SU-DHL-6 (cell line): ENCODE data around the gene PLPP3.

ENCODE experiments used
- H2AFZ ChIP-seq: fragments of 200-600 bp; sonication (generic); 2 replicates; pipeline ENCODE4 v1.6.1; 2014; ENCODE audit warnings: low read depth, mild to moderate bottlenecking, moderate library complexity, mixed read lengths, antibody characterized with exemption, low read length; ENCODE audit not compliant: severe bottlenecking
- H3F3A ChIP-seq: fragments of 200-600 bp; shearing (Covaris generic); 2 replicates; pipeline ENCODE4 v1.6.0; 2016; ENCODE audit warnings: antibody characterized with exemption, mild to moderate bottlenecking; ENCODE audit not compliant: insufficient read depth
- H3K27ac ChIP-seq: fragments of 200-600 bp; sonication (generic); 2 replicates; pipeline ENCODE4 v1.5.1; 2016; ENCODE audit warnings: low read depth, mild to moderate bottlenecking, low read length, moderate library complexity, mixed read lengths
- H3K27me3 ChIP-seq: fragments of 200-600 bp; sonication (generic), shearing (Covaris generic); 2 replicates; pipeline ENCODE4 v1.6.0; 2014; ENCODE audit warnings: mild to moderate bottlenecking, low read length
- H3K36me3 ChIP-seq: fragments of 200-600 bp; sonication (generic); 2 replicates; pipeline ENCODE4 v1.6.1; 2014; ENCODE audit warnings: mild to moderate bottlenecking, low read length, mixed read lengths
- H3K4me2 ChIP-seq: fragments of 300-600, 200-600 bp; shearing (Covaris generic), sonication (generic); 2 replicates; pipeline ENCODE4 v1.6.0; 2014; ENCODE audit warnings: low read length, low read depth, mild to moderate bottlenecking; ENCODE audit not compliant: poor library complexity, severe bottlenecking
- H3K4me3 ChIP-seq: fragments of 200-600 bp; sonication (generic); 2 replicates; pipeline ENCODE4 v1.5.1; 2014; ENCODE audit warnings: antibody characterized with exemption, low read length, mild to moderate bottlenecking, mixed read lengths; ENCODE audit not compliant: insufficient read depth, poor library complexity, severe bottlenecking
- H3K79me2 ChIP-seq: fragments of 200-600 bp; sonication (generic); 2 replicates; pipeline ENCODE4 v1.6.1; 2014; ENCODE audit warnings: mild to moderate bottlenecking, low read length, moderate library complexity; ENCODE audit not compliant: insufficient read depth
- H3K9ac ChIP-seq: fragments of 200-600 bp; sonication (generic); 2 replicates; pipeline ENCODE4 v1.7.0; 2014; ENCODE audit warnings: mild to moderate bottlenecking, low read length
- H3K9me2 ChIP-seq: fragments of 200-600 bp; sonication (generic); replicated peaks from 2 replicates; pipeline ENCODE4 v1.6.1; 2014; ENCODE audit warnings: low read length; ENCODE audit not compliant: insufficient read depth
- H3K9me3 ChIP-seq: fragments of 200-600 bp; sonication (generic); 2 replicates; pipeline ENCODE4 v1.6.1; 2014; ENCODE audit warnings: low read length, mixed read lengths; ENCODE audit not compliant: insufficient read depth
- H4K20me1 ChIP-seq: fragments of 200-600 bp; sonication (generic); 2 replicates; pipeline ENCODE4 v1.6.1; 2014; ENCODE audit warnings: low read depth, mild to moderate bottlenecking, antibody characterized with exemption, low read length, moderate library complexity, mixed read lengths
- EZH2phosphoT487 ChIP-seq: fragments of 200-600 bp; sonication (generic), shearing (Covaris generic); conservative IDR thresholded peaks from 2 replicates; pipeline ENCODE4 v1.6.1; 2018; ENCODE audit warnings: mild to moderate bottlenecking, antibody characterized with exemption, low read length, moderate library complexity, mixed read lengths
- TF ChIP-seq, protein P1 (sequence below): fragments of 200-600 bp; sonication (generic); IDR thresholded peaks from one replicate; pipeline ENCODE4 v1.5.1; 2017; ENCODE audit warnings: antibody characterized with exemption, mild to moderate bottlenecking, low read length, moderate library complexity; ENCODE audit not compliant: insufficient read depth, poor library complexity, severe bottlenecking

Gene PLPP3

DNA sequence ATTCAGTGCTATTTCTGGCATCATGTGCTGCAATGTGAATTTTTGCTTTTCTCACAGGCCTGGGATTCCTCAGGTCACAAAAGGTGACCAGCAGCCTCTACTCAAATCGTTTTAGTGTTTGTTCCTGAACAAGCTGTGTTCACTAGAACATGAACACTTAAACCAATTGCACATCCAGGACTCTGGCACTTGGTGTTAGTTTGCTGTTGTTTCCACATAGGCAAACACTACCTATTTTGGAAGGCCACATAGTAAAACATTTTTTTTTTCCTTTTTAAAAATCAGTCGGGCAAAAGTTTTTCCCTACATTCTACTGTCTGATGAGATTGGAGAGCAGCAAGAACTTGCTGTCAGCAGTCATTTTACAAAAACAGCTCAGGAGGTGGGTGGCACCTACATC is 83.2 kb downstream of the PLPP3 start:
- H3K4me2 ChIP-seq, result no peak overlapping the region
- no peak overlapping the region for H3K9ac ChIP-seq
- no peak overlapping the region for H3K27ac ChIP-seq
- TF ChIP-seq, protein P1, sequence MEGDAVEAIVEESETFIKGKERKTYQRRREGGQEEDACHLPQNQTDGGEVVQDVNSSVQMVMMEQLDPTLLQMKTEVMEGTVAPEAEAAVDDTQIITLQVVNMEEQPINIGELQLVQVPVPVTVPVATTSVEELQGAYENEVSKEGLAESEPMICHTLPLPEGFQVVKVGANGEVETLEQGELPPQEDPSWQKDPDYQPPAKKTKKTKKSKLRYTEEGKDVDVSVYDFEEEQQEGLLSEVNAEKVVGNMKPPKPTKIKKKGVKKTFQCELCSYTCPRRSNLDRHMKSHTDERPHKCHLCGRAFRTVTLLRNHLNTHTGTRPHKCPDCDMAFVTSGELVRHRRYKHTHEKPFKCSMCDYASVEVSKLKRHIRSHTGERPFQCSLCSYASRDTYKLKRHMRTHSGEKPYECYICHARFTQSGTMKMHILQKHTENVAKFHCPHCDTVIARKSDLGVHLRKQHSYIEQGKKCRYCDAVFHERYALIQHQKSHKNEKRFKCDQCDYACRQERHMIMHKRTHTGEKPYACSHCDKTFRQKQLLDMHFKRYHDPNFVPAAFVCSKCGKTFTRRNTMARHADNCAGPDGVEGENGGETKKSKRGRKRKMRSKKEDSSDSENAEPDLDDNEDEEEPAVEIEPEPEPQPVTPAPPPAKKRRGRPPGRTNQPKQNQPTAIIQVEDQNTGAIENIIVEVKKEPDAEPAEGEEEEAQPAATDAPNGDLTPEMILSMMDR, result no peak
- TF ChIP-seq EZH2phosphoT487, result no peak
- H3K9me2 ChIP-seq, result no peaks in the 10 kb centered on the region
- no peak overlapping the region for H3K4me3 ChIP-seq
- no peak overlapping the region for H2AFZ ChIP-seq
- no peaks in the 10 kb centered on the region for H3K27me3 ChIP-seq
- no peaks in the 10 kb centered on the region for H3K36me3 ChIP-seq
- H4K20me1 ChIP-seq, result no peaks in the 10 kb centered on the region
- no peaks in the 10 kb centered on the region for H3K9me3 ChIP-seq
- H3F3A ChIP-seq, result no peaks in the 10 kb centered on the region
- H3K79me2 ChIP-seq, result no peaks in the 10 kb centered on the region

DNA sequence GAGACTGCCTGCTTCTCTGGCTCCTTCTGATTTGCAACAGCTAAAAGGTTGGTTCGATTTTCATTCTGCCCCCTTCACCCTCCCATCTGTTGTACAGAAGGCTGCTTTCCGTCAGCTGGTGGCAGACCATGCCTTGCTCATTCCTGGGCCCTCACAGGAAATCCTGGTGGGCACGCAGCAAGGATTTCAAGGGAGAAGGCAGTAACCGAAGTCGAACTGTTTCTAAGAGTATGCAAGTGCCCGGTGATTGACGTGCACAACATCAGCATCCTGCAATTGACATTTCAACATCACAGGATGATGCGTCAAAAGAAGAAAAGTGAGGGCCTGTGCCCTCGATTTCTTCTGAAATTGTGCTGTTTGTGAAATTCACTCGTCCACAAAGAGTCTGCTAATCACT is 83.8 kb downstream of the PLPP3 start:
- Histone ChIP-seq H3K4me3 (no peak overlapping the region), H3K27me3 (no peaks in the 10 kb centered on the region), H3K79me2 (no peaks in the 10 kb centered on the region), H3K9me3 (no peaks in the 10 kb centered on the region), H3K4me2 (no peak overlapping the region), H4K20me1 (no peaks in the 10 kb centered on the region), H3K9ac (no peak overlapping the region), H2AFZ (no peak overlapping the region), H3K27ac (no peak overlapping the region), H3K9me2 (no peaks in the 10 kb centered on the region), H3F3A (no peaks in the 10 kb centered on the region), H3K36me3 (no peaks in the 10 kb centered on the region)
- TF ChIP-seq, protein P1, result no peak
- TF ChIP-seq EZH2phosphoT487, result no peak

DNA sequence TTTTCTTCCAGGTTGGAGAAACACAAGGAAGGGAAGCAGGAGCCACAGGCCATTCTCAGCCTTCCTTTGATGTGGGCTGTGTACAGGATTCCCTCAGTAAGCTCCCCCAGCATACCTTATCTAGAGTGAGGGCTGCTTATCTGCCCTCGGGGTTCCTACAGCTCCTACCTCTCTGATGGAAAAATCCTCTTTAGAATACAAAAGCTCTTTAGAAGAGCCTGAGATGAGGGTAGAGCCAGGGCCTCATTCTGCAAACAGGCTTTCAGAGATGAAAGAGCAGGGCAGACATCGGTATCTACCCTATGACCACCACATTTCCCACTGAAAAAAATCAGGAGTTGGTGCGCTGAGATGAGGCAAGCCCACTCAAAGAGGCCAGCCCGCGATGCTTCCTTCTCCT is 85.1 kb downstream of the PLPP3 start:
- Histone ChIP-seq H3K4me3 (no peak overlapping the region), H3F3A (no peaks in the 10 kb centered on the region), H3K79me2 (no peaks in the 10 kb centered on the region), H3K9me3 (no peaks in the 10 kb centered on the region), H2AFZ (no peak overlapping the region), H3K9ac (no peak overlapping the region), H3K9me2 (no peaks in the 10 kb centered on the region), H3K27me3 (no peaks in the 10 kb centered on the region), H3K36me3 (no peaks in the 10 kb centered on the region), H3K27ac (no peak overlapping the region), H3K4me2 (no peak overlapping the region), H4K20me1 (no peaks in the 10 kb centered on the region)
- TF ChIP-seq, protein P1, result no peak
- TF ChIP-seq EZH2phosphoT487, result no peak

DNA sequence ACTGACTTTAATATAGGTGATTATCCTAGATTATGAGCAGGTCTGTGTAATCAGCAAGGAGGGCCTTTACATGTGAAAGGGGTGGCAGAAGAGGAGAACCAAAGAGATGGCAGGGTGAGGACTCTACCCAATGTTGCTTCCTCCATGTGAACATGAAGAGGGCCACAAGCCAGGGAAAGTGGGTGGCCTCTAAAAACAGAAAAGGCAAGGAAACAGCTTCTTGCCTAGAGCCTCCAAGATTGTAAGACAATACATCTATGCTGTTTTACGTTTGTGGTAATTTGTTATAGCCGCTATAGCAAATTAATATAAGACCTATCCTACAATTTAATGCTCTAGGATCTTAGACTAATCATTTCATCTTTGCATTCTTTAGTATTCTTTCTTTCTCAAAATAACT is 85.5 kb downstream of the PLPP3 start:
- H3K9me2 ChIP-seq, result no peaks in the 10 kb centered on the region
- H3K27ac ChIP-seq, result no peak overlapping the region
- no peaks in the 10 kb centered on the region for H3K27me3 ChIP-seq
- no peak overlapping the region for H3K4me3 ChIP-seq
- no peak overlapping the region for H3K9ac ChIP-seq
- no peaks in the 10 kb centered on the region for H3K79me2 ChIP-seq
- TF ChIP-seq, protein P1, result no peak
- TF ChIP-seq EZH2phosphoT487, result no peak
- no peak overlapping the region for H2AFZ ChIP-seq
- H3K4me2 ChIP-seq, result no peak overlapping the region
- no peaks in the 10 kb centered on the region for H3K36me3 ChIP-seq
- no peaks in the 10 kb centered on the region for H3K9me3 ChIP-seq
- H3F3A ChIP-seq, result no peaks in the 10 kb centered on the region
- H4K20me1 ChIP-seq, result no peaks in the 10 kb centered on the region
